Midbrain (tissue), 1 donor: ENCODE data around the gene DHX16.
A peak's percentile ranks its signal among the peaks of the same experiment; 100 is the strongest.
"Not testable (repeated sequence)": the region's sequence is repeated elsewhere in the genome, so short reads cannot be mapped to it uniquely, and the experiment has no call there.

Experiments used
- DNase-seq: peaks from one replicate; lab custom pipeline; 2025; lab: John Stamatoyannopoulos, UW

Gene DHX16

GRCh38 chr6:30672445-30673253, at the start of gene DHX16:
Gene DHX16 (minus strand): TSS chr6:30673006. CDS start chr6:30672841, 165 bp downstream.
- peak; percentile 92 for DNase-seq

DNA sequence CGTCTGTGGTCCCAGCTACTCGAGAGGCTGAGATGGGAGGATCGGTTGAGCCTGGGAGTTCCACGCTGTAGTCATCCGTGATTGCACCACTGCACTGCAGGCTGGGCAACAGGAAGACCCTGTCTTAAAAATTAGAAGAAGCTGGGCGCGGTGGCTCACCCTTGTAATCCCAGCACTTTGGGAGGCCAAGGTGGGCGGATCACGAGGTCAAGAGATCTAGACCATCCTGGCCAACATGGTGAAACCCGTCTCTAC, 49.1 kb upstream of the DHX16 start:
- not testable (repeated sequence) for DNase-seq

DNA sequence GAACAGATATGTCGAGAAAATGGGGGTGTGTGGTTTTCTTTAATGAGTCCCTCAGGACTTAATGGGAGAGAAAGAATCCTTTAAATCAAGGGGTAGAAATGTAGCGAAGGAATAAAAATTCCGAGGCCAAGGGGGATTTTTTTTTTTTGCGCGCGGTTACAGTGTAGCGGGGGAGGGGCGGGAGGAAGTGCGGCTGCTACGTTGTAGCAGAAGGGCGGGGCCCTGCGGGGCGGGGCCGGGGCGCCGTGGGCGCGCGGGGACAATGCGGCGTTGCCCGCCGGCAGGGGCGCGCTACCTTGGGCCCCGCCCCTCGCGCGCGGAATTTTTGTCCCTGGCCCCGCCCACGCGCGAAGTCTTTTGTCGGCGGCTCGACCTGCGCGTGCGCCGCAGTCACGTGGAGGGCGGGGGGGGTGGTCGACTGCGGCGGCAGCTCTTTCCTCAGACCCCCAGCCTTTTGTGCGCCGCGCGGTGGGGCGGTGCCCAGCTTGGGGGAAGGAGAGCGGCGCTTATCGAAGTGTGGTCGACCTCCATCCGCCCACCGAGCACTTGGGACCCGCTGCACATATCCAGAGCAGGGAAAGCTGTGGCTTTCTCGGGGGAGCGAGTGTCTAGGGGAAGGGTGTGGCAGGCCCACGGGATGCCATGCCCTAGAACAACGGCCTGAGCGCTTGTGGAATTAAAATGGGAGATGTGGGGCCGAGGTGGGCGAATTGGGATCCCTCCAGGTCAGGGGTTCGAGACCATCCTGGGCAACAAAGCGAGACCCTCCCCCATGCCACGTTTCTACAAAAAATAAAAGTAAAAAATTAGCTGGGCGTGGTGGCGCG, 48.6 kb upstream of the DHX16 start:
- peak; percentile 89 for DNase-seq

GRCh38 chr6:30720738-30721197, 48.0 kb upstream of the DHX16 start:
- peak; percentile 56 for DNase-seq

GRCh38 chr6:30719791-30720737, 47.3 kb upstream of the DHX16 start, which contains the start of gene TUBB:
Gene TUBB (plus strand): TSS chr6:30720352. CDS start chr6:30720507, 155 bp downstream.
- peak; percentile 98 for DNase-seq

GRCh38 chr6:30719356-30719755, 46.5 kb upstream of the DHX16 start:
- no peak for DNase-seq

DNA sequence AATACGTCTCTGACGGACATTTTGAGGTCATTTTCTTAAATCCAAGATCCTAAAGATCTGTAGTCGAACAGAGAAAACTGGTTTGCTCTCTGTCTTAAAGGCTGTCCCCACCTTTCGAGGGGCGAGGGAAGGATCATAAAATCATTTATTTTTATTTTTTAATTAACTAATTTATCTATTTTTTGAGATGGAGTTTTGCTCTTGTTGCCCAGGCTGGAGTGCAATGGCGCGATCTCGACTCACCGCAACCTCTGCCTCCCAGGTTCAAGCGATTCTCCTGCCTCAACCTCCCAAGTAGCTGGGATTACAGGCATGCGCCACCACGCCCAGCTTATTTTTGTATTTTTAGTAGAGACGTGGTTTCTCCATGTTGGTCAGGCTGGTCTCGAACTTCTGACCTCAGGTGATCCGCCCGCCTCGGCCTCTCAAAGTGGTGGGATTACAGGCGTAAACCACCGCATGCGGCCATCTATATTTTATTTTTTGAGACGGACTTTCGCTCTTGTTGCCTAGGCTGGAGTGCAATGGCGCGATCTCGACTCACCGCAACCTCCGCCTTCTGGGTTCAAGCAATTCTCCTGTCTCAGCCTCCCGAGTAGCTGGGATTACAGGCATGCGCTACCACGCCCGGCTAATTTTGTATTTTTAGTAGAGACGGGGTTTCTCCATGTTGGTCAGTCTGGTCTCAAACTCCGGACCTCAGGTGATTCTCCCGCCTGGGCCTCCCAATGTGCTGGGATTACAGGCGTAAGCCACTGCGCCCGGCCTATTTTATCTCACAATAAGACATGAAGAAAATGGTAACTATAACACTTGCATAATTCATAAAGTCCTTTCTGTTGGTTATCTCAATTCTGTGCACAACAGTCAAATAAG, 45.3 kb upstream of the DHX16 start:
- DNase-seq = not testable (repeated sequence)

DNA sequence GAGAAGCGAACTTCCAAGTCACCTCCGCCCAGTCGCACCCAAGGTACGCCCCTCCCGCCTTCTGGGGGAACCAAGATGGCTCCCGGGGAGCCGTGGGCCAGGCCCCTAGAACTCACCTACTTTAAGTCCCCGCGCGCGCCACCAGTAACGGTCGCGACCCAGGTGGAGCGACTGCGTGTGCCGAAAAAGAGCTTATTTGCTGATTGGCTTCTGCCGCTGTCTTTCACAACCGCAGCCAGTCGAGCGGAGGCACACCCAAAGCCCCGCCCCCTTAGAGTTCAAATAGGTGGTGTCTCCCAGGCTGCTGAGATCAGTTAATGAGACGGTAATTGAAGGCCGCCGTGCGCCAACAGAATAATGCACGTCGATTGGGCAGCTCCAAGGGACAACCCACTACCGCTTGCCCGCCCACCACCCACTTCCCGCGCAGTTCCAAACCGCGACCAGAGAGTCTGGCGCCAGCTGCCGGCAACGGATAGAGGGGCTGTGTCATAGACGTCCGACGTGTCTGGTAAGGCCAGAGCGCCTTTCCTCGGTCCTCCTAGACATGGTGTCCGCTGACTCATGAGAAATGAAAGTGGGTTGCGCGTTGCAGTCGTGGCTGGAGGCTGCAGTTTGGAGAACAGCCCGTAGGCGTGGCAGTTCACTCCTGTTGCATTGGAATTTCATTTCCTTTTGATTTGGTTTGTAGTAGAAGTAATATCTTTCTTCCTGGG, 44.5 kb upstream of the DHX16 start, which contains the start of gene MDC1:
TSS of gene MDC1 (minus strand) at position 153 of the 716 bp plus-strand sequence. CDS start 2,106 bp downstream, outside the sequence.
- peak; percentile 99 for DNase-seq

- no peak for DNase-seq
Measured at GRCh38 chr6:30716879-30717128, 44.0 kb upstream of the DHX16 start.

DNA sequence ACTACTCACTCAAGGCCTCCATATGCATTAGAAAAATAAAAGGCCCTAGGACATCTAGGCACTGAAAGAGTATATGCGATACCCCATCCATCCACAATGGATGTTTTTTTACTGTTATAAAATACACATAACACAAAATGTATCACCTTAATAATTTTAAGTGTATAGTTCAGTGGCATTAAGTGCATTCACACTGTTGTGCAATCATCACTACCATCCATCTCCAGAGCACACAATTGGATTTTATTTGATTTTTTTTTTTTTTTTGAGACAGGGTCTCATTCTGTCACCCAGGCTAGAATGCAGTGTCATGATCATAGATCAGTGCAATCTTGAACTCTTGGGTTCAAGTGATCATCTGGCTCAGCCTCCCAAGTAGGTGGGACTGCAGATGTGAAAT, 41.5 kb upstream of the DHX16 start:
- no peak for DNase-seq

DNA sequence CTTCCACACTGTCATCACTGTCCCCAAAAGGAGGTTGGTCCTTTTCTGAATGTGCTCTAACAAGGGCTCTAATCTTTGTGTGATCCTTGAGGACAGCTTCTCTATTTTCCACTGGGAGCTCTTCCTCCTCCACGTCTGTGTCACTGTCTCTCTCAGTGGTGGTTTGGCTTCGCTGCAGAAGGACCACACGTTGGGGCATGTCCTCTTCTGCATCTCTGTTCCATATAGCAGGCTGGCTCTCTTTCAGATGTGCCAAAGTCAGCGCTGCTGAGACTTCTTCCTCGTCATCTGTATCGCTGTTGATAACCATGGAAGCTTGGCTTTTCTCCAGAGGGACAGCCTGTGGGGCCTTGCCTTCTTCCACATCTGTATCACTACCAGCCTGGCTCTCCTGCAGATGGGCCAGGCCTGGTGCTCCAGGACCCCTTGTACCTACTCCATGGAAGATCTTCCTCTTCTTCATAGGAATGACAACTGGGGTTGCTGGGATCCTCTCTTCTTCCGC, 39.7 kb upstream of the DHX16 start:
- no peak for DNase-seq

DNA sequence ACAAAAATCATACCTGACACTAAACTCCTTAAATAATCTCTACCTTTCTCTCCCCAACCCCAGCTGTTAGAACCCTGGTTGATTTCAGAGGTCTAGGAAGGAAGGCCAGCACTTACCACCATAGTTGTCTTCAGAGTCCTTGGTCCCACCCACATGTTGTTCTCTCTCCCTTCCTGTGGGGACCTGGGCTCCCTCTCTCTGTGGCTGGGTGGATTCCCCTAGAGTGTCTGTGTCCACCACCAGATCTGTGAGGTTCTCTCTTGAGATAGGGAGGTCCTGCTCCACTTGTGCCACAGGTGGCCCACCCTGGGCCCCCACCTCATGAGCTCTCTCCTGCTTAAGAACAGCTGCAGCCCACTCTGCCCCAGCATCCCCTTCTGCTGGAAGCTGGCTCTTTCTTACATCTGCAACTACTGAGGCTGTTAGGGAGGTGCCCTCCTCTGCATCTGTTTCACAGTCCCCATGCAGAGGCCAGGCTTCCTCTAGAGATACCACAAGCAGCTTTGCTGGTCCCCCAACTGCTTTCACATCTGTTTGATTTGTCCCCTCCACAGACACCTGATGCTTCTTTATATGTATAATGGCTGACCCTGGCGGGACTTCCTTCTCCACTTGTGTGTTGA, 39.1 kb upstream of the DHX16 start:
- no peak for DNase-seq

- DNase-seq = no peak
Measured at GRCh38 chr6:30709101-30709868, 36.5 kb upstream of the DHX16 start.

DNA sequence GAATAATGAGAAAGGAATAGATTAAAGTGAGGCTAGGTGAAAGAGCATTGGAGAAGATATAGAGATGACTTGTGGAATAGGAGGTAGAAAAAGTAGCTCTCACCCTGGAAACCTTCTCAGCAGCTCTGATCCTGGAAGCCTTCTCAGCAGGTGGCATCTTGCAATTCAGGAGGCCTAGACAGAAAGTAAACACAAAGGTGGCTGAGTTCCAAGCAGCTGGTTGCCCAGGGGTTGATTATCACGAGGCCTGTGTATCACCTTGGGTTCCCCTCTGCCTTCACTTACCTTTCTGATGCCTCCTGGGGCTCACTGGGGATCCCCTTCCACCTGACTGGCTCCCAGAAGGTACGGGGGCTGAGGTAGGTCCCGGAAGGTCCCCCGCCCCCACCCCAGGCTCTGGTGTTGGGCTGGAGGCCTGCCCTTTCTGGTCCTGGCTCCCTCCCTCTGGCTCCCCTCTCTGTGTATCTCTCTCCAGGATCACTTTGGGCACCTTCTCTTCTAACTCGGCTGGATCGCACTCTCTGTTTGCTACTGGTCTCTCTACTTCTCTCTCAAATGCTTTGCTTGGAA, 34.6 kb upstream of the DHX16 start:
- DNase-seq = no peak

DNA sequence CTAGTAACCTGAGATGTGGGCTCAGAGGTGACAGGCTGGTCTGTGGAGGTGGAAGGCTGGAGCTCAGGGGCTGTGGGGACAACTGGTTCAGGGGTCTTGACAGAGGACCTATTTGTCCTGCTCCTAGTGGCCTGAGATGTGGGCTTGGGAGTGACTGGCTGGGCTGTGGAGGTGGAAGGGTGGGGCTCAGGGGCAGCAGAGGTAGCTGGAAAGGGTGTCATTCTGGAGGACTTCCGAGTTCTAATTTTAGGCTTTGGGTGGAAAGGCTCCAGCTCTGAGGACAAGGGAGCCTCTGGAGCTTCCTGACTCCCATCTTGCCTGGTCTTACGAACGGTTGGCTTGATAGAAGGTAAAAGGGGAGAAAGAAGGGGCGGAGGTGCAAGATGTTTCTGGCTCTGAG, 32.8 kb upstream of the DHX16 start:
- DNase-seq = no peak

- DNase-seq = no peak
Measured at GRCh38 chr6:30703821-30704220, 31.0 kb upstream of the DHX16 start.

DNA sequence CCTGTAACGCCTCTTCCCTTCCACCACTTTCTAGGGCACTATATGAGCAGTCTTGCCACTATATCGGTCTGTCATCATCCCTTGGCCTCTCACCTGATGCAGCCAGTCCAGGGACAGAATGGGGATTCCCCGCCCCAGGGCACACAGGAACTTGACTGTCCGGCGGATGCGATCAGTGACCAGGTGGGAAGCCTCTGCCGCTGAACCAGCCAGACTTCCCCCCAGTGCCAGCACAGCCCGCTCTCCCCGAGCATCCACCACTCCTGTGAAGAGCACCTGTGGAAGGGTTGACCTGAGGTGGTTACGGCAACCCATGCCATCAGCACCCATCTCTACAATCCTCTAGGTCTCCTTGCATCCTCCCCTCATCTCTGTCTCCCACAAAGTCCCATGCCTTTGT, 30.2 kb upstream of the DHX16 start:
- DNase-seq = no peak

- no peak for DNase-seq
Measured at GRCh38 chr6:30700340-30700739, 27.5 kb upstream of the DHX16 start.

DNA sequence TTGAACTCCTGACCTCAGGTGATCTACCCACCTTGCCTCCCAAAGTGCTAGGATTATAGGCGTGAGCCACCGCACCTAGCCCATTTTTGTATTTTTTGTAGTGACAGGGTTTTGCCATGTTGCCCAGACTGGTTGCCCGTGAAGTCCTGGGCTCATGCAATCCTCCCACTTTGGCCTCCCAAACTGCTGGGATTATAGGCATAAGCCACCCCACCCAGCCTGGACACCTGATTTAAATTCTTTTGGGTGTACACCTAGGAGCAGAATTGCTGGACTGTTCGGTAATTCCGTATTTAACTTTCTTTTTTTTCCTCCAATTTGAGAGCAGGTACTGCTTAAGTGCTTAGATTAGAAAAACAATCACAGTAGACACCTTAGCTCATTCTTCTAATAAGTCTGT, 23.6 kb upstream of the DHX16 start:
- no peak for DNase-seq
